K562 (cell line): Measurements from ENCODE around the gene HNRNPM. TPM values are rescaled to one million over a fixed set of nuclear protein-coding genes. Genes with fewer than 3 reads are reported as not detected.

Experiments
- ATAC-seq: fragments of 200-7000 bp; cut with Tn5 transposase; 3 replicates; pipeline ENCODE4 v1.9.1; 2020; ENCODE audit warnings: moderate library complexity
- BruUV-seq: library from RNA; stranded (reverse); fragments of 400-500 nt; replicated peaks from 2 replicates; lab custom pipeline; 2021; lab: Mats Ljungman, UMichigan
- CTCF ChIA-PET: fragments of 300-600 bp; formaldehyde crosslinking; extraction: SDS; loops from one replicate; lab custom pipeline; 2021; ENCODE audit warnings: low intra/inter-chr PET ratio; lab: Yijun Ruan, JAX
- POLR2A ChIA-PET: fragments of 300-600, 350-650 bp; sonication (Branson Sonifier 250); formaldehyde crosslinking; extraction: SDS; loops from one replicate; lab custom pipeline; 2021; ENCODE audit warnings: antibody characterized with exemption, inconsistent platforms; lab: Yijun Ruan, JAX
- DNase-seq, 4 experiments: peaks; one replicate each; pipeline versions ENCODE4 v3.0.0 to v3.0.0-alpha.2; 2011 to 2018; ENCODE audit warnings: low spot score in 3 of 4, mixed read lengths in 3 of 4; ENCODE audit errors: extremely low read depth in 1 of 4
- FAIRE-seq: peaks from 2 replicates; lab custom pipeline; 2011; peaks lifted over from hg19 to GRCh38; lab: Jason Lieb, UNC
- H2AFZ ChIP-seq: 2 replicates; pipeline ENCODE4 v1.6.0; 2011; ENCODE audit warnings: low read depth, low read length, control low read depth, inconsistent platforms
- H3K27ac ChIP-seq: fragments of 200-600 bp; 3 replicates; pipeline ENCODE4 v1.8.0; 2011; ENCODE audit warnings: low read depth, mild to moderate bottlenecking, control low read depth, inconsistent platforms, low read length, moderate library complexity, mixed read lengths; ENCODE audit errors: extremely low read depth
- H3K27me3 ChIP-seq, 2 experiments: fragments of 300-600 bp in 1 of 2; 2 replicates in 1 of 2; 3 replicates in 1 of 2; pipeline versions ENCODE4 v1.6.0 to v1.8.0; 2011; ENCODE audit warnings: inconsistent platforms in 2 of 2, low read length in 2 of 2, mild to moderate bottlenecking in 1 of 2, mixed read lengths in 1 of 2, moderate library complexity in 1 of 2; ENCODE audit not compliant: control insufficient read depth in 2 of 2, insufficient read depth in 2 of 2
- H3K36me3 ChIP-seq: fragments of 300-600 bp; 3 replicates; pipeline ENCODE4 v1.8.0; 2011; ENCODE audit warnings: mild to moderate bottlenecking, low read length, inconsistent platforms; ENCODE audit not compliant: control insufficient read depth, insufficient read depth
- H3K4me1 ChIP-seq, 2 experiments: fragments of 200-600 bp in 1 of 2; replicated peaks in 1 of 2; 2 replicates in 1 of 2; 3 replicates in 1 of 2; pipeline versions ENCODE4 v1.5.1 to v1.8.0; 2011; ENCODE audit warnings: inconsistent platforms in 2 of 2, low read length in 2 of 2, mild to moderate bottlenecking in 1 of 2, mixed read lengths in 1 of 2, moderate library complexity in 1 of 2; ENCODE audit not compliant: control insufficient read depth in 2 of 2, insufficient read depth in 2 of 2
- H3K4me2 ChIP-seq: 2 replicates; pipeline ENCODE4 v1.6.1; 2011; ENCODE audit warnings: low read length, control low read depth, inconsistent platforms, mixed read lengths; ENCODE audit not compliant: insufficient read depth
- H3K4me3 ChIP-seq: fragments of 200-600 bp; sonication (generic), shearing (Covaris generic); 2 replicates; pipeline ENCODE4 v1.5.1; 2016; ENCODE audit warnings: control low read depth, inconsistent platforms
- H3K79me2 ChIP-seq: fragments of 200-600 bp; 3 replicates; pipeline ENCODE4 v1.8.0; 2011; ENCODE audit warnings: low read length, inconsistent platforms; ENCODE audit not compliant: control insufficient read depth, insufficient read depth
- H3K9ac ChIP-seq, 2 experiments: 2 replicates each; pipeline versions ENCODE4 v1.6.0 to v1.6.1; 2011; ENCODE audit warnings: low read depth in 2 of 2, low read length in 2 of 2, control low read depth in 1 of 2, inconsistent platforms in 1 of 2, mild to moderate bottlenecking in 1 of 2, mixed read lengths in 1 of 2; ENCODE audit not compliant: insufficient read depth in 1 of 2
- H3K9me1 ChIP-seq: one replicate; pipeline ENCODE4 v1.6.0; 2011; ENCODE audit warnings: inconsistent platforms, mild to moderate bottlenecking, low read length, moderate library complexity; ENCODE audit not compliant: control insufficient read depth, insufficient read depth
- H3K9me3 ChIP-seq: replicated peaks from 2 replicates; pipeline ENCODE4 v1.5.1; 2011; ENCODE audit warnings: low read depth, low read length, inconsistent platforms; ENCODE audit not compliant: control insufficient read depth, insufficient read depth
- H4K20me1 ChIP-seq: replicated peaks from 2 replicates; pipeline ENCODE4 v1.6.1; 2011; ENCODE audit warnings: low read length, inconsistent platforms, mixed read lengths; ENCODE audit not compliant: control insufficient read depth, insufficient read depth
- CEBPB ChIP-seq: fragments of 450-650 bp; IDR thresholded peaks from 2 replicates; pipeline ENCODE4 v1.6.1; 2016; ENCODE audit warnings: missing genetic modification characterization, missing compliant biosample characterization
- CSDE1 ChIP-seq, 2 experiments: fragments of 450-650 bp; IDR thresholded peaks; 2 replicates each; pipeline ENCODE4 v1.6.1; 2016; ENCODE audit warnings: mild to moderate bottlenecking in 1 of 2
- DPF2 ChIP-seq: fragments of 450-650 bp; IDR thresholded peaks from 2 replicates; pipeline ENCODE4 v1.6.1; 2016
- ERF ChIP-seq: fragments of 450-650 bp; formaldehyde crosslinking; IDR thresholded peaks from 2 replicates; pipeline ENCODE4 v1.4.0; 2020; ENCODE audit warnings: mild to moderate bottlenecking, mixed read lengths
- GABPB1 ChIP-seq: sonication (generic); formaldehyde crosslinking; IDR thresholded peaks from 2 replicates; pipeline ENCODE4 v1.8.0; 2022; ENCODE audit warnings: mild to moderate bottlenecking, missing genetic modification reagents
- L3MBTL2 ChIP-seq: fragments of 450-650 bp; IDR thresholded peaks from 2 replicates; pipeline ENCODE4 v1.6.1; 2016; ENCODE audit warnings: mild to moderate bottlenecking, moderate library complexity
- MAX ChIP-seq: sonication (generic); formaldehyde crosslinking; IDR thresholded peaks from 2 replicates; pipeline ENCODE4 v1.9.0; 2022; ENCODE audit warnings: mild to moderate bottlenecking, missing genetic modification reagents
- MCM2 ChIP-seq: fragments of 450-650 bp; IDR thresholded peaks from 2 replicates; pipeline ENCODE4 v1.6.1; 2017; ENCODE audit warnings: low read depth, mild to moderate bottlenecking
- NR2C2 ChIP-seq, 2 experiments: fragments of 200-800 bp in 1 of 2; sonication (Bioruptor generic) in 1 of 2; sonication (generic) in 1 of 2; formaldehyde crosslinking in 1 of 2; IDR thresholded peaks; 2 replicates each; pipeline versions ENCODE4 v1.6.1 to v1.8.0; 2016 to 2022; ENCODE audit warnings: mild to moderate bottlenecking in 1 of 2, missing compliant biosample characterization in 1 of 2, missing genetic modification characterization in 1 of 2, missing genetic modification reagents in 1 of 2
- NRF1 ChIP-seq, 2 experiments: fragments of 450-650 bp; IDR thresholded peaks in 1 of 2; conservative IDR thresholded peaks in 1 of 2; 2 replicates each; pipeline ENCODE4 v1.6.1; 2014; ENCODE audit warnings: mild to moderate bottlenecking in 2 of 2
- PKNOX1 ChIP-seq: fragments of 450-650 bp; IDR thresholded peaks from 2 replicates; pipeline ENCODE4 v1.6.1; 2016
- SMARCA4 ChIP-seq: fragments of 450-650 bp; IDR thresholded peaks from 2 replicates; pipeline ENCODE4 v1.6.1; 2016
- SMARCE1 ChIP-seq: fragments of 450-650 bp; IDR thresholded peaks from 2 replicates; pipeline ENCODE4 v1.7.1; 2016; ENCODE audit warnings: mild to moderate bottlenecking
- TFAP4 ChIP-seq: sonication (generic); formaldehyde crosslinking; IDR thresholded peaks from 2 replicates; pipeline ENCODE4 v1.8.0; 2022; ENCODE audit warnings: missing genetic modification reagents, mild to moderate bottlenecking, moderate library complexity, borderline replicate concordance
- VEZF1 ChIP-seq: fragments of 200-800 bp; sonication (Bioruptor generic); IDR thresholded peaks from 2 replicates; pipeline ENCODE4 v1.6.1; 2017; ENCODE audit warnings: missing genetic modification characterization, missing compliant biosample characterization
- ZC3H8 ChIP-seq: fragments of 450-650 bp; IDR thresholded peaks from 2 replicates; pipeline ENCODE4 v1.6.1; 2017
- ZNF639 ChIP-seq, 2 experiments: fragments of 200-800 bp in 1 of 2; sonication (Bioruptor generic) in 1 of 2; sonication (generic) in 1 of 2; formaldehyde crosslinking in 1 of 2; IDR thresholded peaks in 1 of 2; conservative IDR thresholded peaks in 1 of 2; 2 replicates each; pipeline versions ENCODE4 v1.5.0 to v1.6.1; 2016 to 2020; ENCODE audit warnings: missing compliant biosample characterization in 1 of 2, missing genetic modification characterization in 1 of 2, missing genetic modification reagents in 1 of 2
- WGBS: fragments of 100-300 bp; shearing (Covaris generic); methylation state at CpG from one replicate; pipeline ENCODE4 v1.1.6; 2016; ENCODE audit warnings: low coverage, mixed read lengths; ENCODE audit not compliant: insufficient coverage; ENCODE audit errors: missing lambda C conversion rate; 5-methylcytosine and 5-hydroxymethylcytosine counted together
- in situ Hi-C: fragments of 300-500 bp; cut with MboI; formaldehyde crosslinking; loops from 4 replicates; pipeline ENCODE4 v1.15.0; 2018; ENCODE audit warnings: inconsistent platforms, mixed read lengths
- intact Hi-C: fragments of 100-400 bp; cut with micrococcal nuclease; formaldehyde crosslinking; loops from 2 replicates; pipeline ENCODE4 v1.14.2; 2022
- polyA plus RNA-seq, 8 experiments: library from polyadenylated mRNA; depleted of rRNA in 4 of 8; stranded (reverse) in 5 of 8; unstranded in 3 of 8; fragments of >200 nt; fragmentation: Nextera tagmentation in 2 of 8; fragmentation: Illumina TruSeq in 1 of 8; extraction: Ambion mirVana in 2 of 8; extraction: Trizol in 1 of 8; gene quantifications; 2 replicates each; pipeline versions ENCODE4 v1.2.1 to v1.2.3, GENCODE V29; 2011 to 2014; ENCODE audit warnings: inconsistent platforms in 1 of 8, missing spikeins in 1 of 8
- total RNA-seq, 7 experiments: library from RNA; depleted of rRNA in 6 of 7; stranded (reverse); fragments of >200 nt in 6 of 7; fragmentation: Illumina TruSeq in 2 of 7; extraction: Trizol in 2 of 7; gene quantifications; 2 replicates each; pipeline versions ENCODE4 v1.2.1 to v1.2.3, GENCODE V29; 2011 to 2021; ENCODE audit warnings: low replicate concordance in 1 of 7

HNRNPM gene
- total and polyA plus RNA-seq, 9 of the 15 experiments (the other 6 are each of a cell fraction or from before 2014, with no cell fraction given) = 11.1 to 340 (median 195) TPM

- ChIA-PET CTCF (no interaction called here), POLR2A (interaction anchor here (0.7 to 4.6 kb wide), 3 partner anchors 9 to 193 kb away, joined by 3 to 32 read pairs (median 3); no protein-coding TSS in a partner anchor)
- FAIRE-seq (no peak), DNase-seq (peak in 1 of 4 experiments; percentile 54), ATAC-seq (no peak)
- in situ Hi-C loops = no loop called here
- Histone ChIP-seq H3K4me1 (peaks cover 33 to 46% of the 10 kb centered on the region in 2 experiments), H4K20me1 (no peaks in the 10 kb centered on the region), H3K4me3 (no peak overlapping the region), H3K4me2 (peak overlapping the region; percentile 39), H3K9me3 (peaks cover 2% of the 10 kb centered on the region), H3K27ac (no peak overlapping the region), H3K9ac (peak overlapping the region in 1 of 2 experiments; percentile 100; a peak in 2 of 4 replicates), H3K9me1 (no peaks in the 10 kb centered on the region), H3K27me3 (no peaks in the 10 kb centered on the region), H3K36me3 (peaks cover 2% of the 10 kb centered on the region; the same call in 1 of the 3 replicates), H2AFZ (peak overlapping the region; percentile 59; the same call in 1 of the 2 replicates), H3K79me2 (peaks cover 7% of the 10 kb centered on the region; the same call in 1 of the 3 replicates)
- intact Hi-C loops = no loop called here
- 29% methylated on average over 11 of the region's 11 CpGs for WGBS
- no TSS peak for BruUV-seq
- no peak for TF ChIP-seq CSDE1 (IDR thresholded peaks at IDR 0.05)
- TF ChIP-seq SMARCA4 = 0 out of 2 replicates have a peak, but pooled peaks have one; percentile 23
- TF ChIP-seq ERF (CRISPR knock-in tag) = no peak
- no peak for TF ChIP-seq NR2C2 (CRISPR knock-in tag; IDR thresholded peaks at IDR 0.05)
- peak; percentile 74; the same call in 1 of the 2 replicates for TF ChIP-seq NR2C2 (tag; IDR thresholded peaks at IDR 0.05)
- 0 out of 2 replicates have a peak, but pooled peaks have one; percentile 12 for TF ChIP-seq SMARCE1
- peak; percentile 79 for TF ChIP-seq CEBPB (tag)
- TF ChIP-seq PKNOX1 = 0 out of 2 replicates have a peak, but pooled peaks have one; percentile 40
- no peak for TF ChIP-seq GABPB1
- TF ChIP-seq ZC3H8 = no peak
- TF ChIP-seq L3MBTL2 = 0 out of 2 replicates have a peak, but pooled peaks have one; percentile 11
- TF ChIP-seq MCM2 = no peak
- 0 out of 2 replicates have a peak, but pooled peaks have one; percentile 37 for TF ChIP-seq MAX (CRISPR knock-in tag)
- peak; percentile 44; the same call in 1 of the 2 replicates for TF ChIP-seq DPF2
- peak; percentile 12; the same call in 1 of the 2 replicates for TF ChIP-seq TFAP4 (CRISPR knock-in tag)
- 0 out of 4 replicates have a peak, but pooled peaks of 1 of the 2 experiments have one; percentile 21 for TF ChIP-seq ZNF639 (CRISPR knock-in tag; conservative IDR thresholded peaks at IDR 0.05 in 1 of 2, IDR thresholded peaks at IDR 0.05 in 1 of 2)
- TF ChIP-seq NRF1 (conservative IDR thresholded peaks at IDR 0.05 in 1 of 2, IDR thresholded peaks at IDR 0.05 in 1 of 2) = peak; percentile 53 to 58; a peak in 3 of 4 replicates
- peak; percentile 30; the same call in 1 of the 2 replicates for TF ChIP-seq VEZF1 (CRISPR knock-in tag)
Observed at GRCh38 chr19:8515317-8515716, 70.5 kb downstream of the HNRNPM start.
